SK-N-SH treated with all-trans-retinoic acid at 6 μM for 48 hours (cell line): ENCODE measurements around the gene ACVR2A.

Source experiments
- ATAC-seq: fragments of 200-7000 bp; cut with Tn5 transposase; 3 replicates; pipeline ENCODE4 v1.9.1; 2020; ENCODE audit warnings: mild to moderate bottlenecking, moderate library complexity
- ARNTL ChIP-seq: fragments of 450-650 bp; formaldehyde crosslinking; IDR thresholded peaks from 2 replicates; pipeline ENCODE4 v1.5.0; 2020; ENCODE audit warnings: low read depth, mild to moderate bottlenecking, moderate library complexity, borderline replicate concordance
- CREB5 ChIP-seq: fragments of 250-450 bp; sonication (Bioruptor Pico); IDR thresholded peaks from 2 replicates; pipeline ENCODE4 v1.5.1; 2020; ENCODE audit warnings: low read depth, mild to moderate bottlenecking, moderate library complexity
- CSDC2 ChIP-seq: fragments of 250-450 bp; sonication (Bioruptor Pico); IDR thresholded peaks from 2 replicates; pipeline ENCODE4 v1.5.0; 2020; ENCODE audit warnings: mild to moderate bottlenecking, moderate library complexity
- ESRRG ChIP-seq: fragments of 250-450 bp; sonication (Bioruptor Pico); IDR thresholded peaks from 2 replicates; pipeline ENCODE4 v1.6.1; 2021; ENCODE audit warnings: mild to moderate bottlenecking
- GLIS3 ChIP-seq: fragments of 250-450 bp; sonication (Bioruptor Pico); IDR thresholded peaks from 2 replicates; pipeline ENCODE4 v1.5.0; 2020; ENCODE audit warnings: mild to moderate bottlenecking, moderate library complexity
- ISL1 ChIP-seq: fragments of 250-450 bp; sonication (Bioruptor Pico); IDR thresholded peaks from 2 replicates; pipeline ENCODE4 v2.1.2; 2022; ENCODE audit warnings: mild to moderate bottlenecking, moderate library complexity
- OSR1 ChIP-seq: fragments of 250-450 bp; sonication (Bioruptor Pico); IDR thresholded peaks from 2 replicates; pipeline ENCODE4 v1.8.0; 2022; ENCODE audit warnings: moderate library complexity, mild to moderate bottlenecking, inconsistent platforms
- PATZ1 ChIP-seq: fragments of 250-450 bp; sonication (Bioruptor Pico); IDR thresholded peaks from 2 replicates; pipeline ENCODE4 v1.8.0; 2020; ENCODE audit warnings: mild to moderate bottlenecking, moderate library complexity, borderline replicate concordance
- POU6F1 ChIP-seq: fragments of 250-450 bp; sonication (Bioruptor Pico); IDR thresholded peaks from 2 replicates; pipeline ENCODE4 v1.8.0; 2021; ENCODE audit warnings: low read depth, mild to moderate bottlenecking, moderate library complexity, borderline replicate concordance
- PPARA ChIP-seq: fragments of 250-450 bp; sonication (Bioruptor Pico); IDR thresholded peaks from 2 replicates; pipeline ENCODE4 v1.5.0; 2020; ENCODE audit warnings: mild to moderate bottlenecking, borderline replicate concordance
- RARB ChIP-seq: fragments of 250-450 bp; sonication (Bioruptor Pico); IDR thresholded peaks from 2 replicates; pipeline ENCODE4 v1.8.0; 2021; ENCODE audit warnings: mild to moderate bottlenecking, moderate library complexity
- SNAI2 ChIP-seq: fragments of 250-450 bp; sonication (Bioruptor Pico); IDR thresholded peaks from 2 replicates; pipeline ENCODE4 v1.5.0; 2020; ENCODE audit warnings: mild to moderate bottlenecking, moderate library complexity
- TOX ChIP-seq: fragments of 250-450 bp; sonication (Bioruptor Pico); IDR thresholded peaks from 2 replicates; pipeline ENCODE4 v1.8.0; 2021; ENCODE audit warnings: mild to moderate bottlenecking, moderate library complexity, borderline replicate concordance
- TSHZ2 ChIP-seq: fragments of 250-450 bp; sonication (Bioruptor Pico); IDR thresholded peaks from 2 replicates; pipeline ENCODE4 v1.5.0; 2020; ENCODE audit warnings: mild to moderate bottlenecking, moderate library complexity
- ZC3H10 ChIP-seq: fragments of 250-450 bp; sonication (Bioruptor Pico); IDR thresholded peaks from 2 replicates; pipeline ENCODE4 v1.5.1; 2021; ENCODE audit warnings: mild to moderate bottlenecking, moderate library complexity
- ZFP3 ChIP-seq: fragments of 250-450 bp; sonication (Bioruptor Pico); IDR thresholded peaks from 2 replicates; pipeline ENCODE4 v1.5.0; 2020; ENCODE audit warnings: mild to moderate bottlenecking, moderate library complexity
- ZFP30 ChIP-seq: fragments of 450-650 bp; formaldehyde crosslinking; IDR thresholded peaks from 2 replicates; pipeline ENCODE4 v1.5.0; 2022; ENCODE audit warnings: mild to moderate bottlenecking, moderate library complexity
- ZNF565 ChIP-seq: fragments of 450-650 bp; formaldehyde crosslinking; conservative IDR thresholded peaks from 2 replicates; pipeline ENCODE4 v1.5.0; 2020; ENCODE audit warnings: low read depth, mild to moderate bottlenecking, moderate library complexity
- ZNF70 ChIP-seq: fragments of 450-650 bp; formaldehyde crosslinking; IDR thresholded peaks from 2 replicates; pipeline ENCODE4 v1.5.0; 2020; ENCODE audit warnings: mild to moderate bottlenecking, moderate library complexity
- ZNF8 ChIP-seq: fragments of 450-650 bp; formaldehyde crosslinking; IDR thresholded peaks from 2 replicates; pipeline ENCODE4 v1.5.0; 2020; ENCODE audit warnings: mild to moderate bottlenecking, moderate library complexity

Gene ACVR2A

GRCh38 chr2:147806846-147807245 lies 38.0 kb upstream of the ACVR2A start:
- TF ChIP-seq ZFP30 (no peak), SNAI2 (no peak), ZNF70 (CRISPR knock-in tag) (no peak), TOX (CRISPR knock-in tag) (no peak), CREB5 (CRISPR knock-in tag) (no peak), OSR1 (CRISPR knock-in tag) (no peak), ESRRG (CRISPR knock-in tag) (no peak)
- ATAC-seq: no peak

- no peak for ATAC-seq
- TF ChIP-seq CREB5 (CRISPR knock-in tag) (no peak), ZFP30 (no peak), GLIS3 (CRISPR knock-in tag) (no peak), OSR1 (CRISPR knock-in tag) (no peak), ESRRG (CRISPR knock-in tag) (no peak), PPARA (CRISPR knock-in tag) (no peak), ARNTL (CRISPR knock-in tag) (no peak), ZFP3 (no peak), ZNF70 (CRISPR knock-in tag) (no peak), ZC3H10 (CRISPR knock-in tag) (no peak), ISL1 (CRISPR knock-in tag) (no peak), TSHZ2 (CRISPR knock-in tag) (no peak), CSDC2 (CRISPR knock-in tag) (no peak), TOX (CRISPR knock-in tag) (no peak), POU6F1 (no peak), PATZ1 (CRISPR knock-in tag) (no peak), ZNF8 (CRISPR knock-in tag) (no peak), ZNF565 (CRISPR knock-in tag) (no peak), SNAI2 (no peak), RARB (no peak)
Observed at GRCh38 chr2:147808520-147808919, 36.3 kb upstream of the ACVR2A start.

- no peak for TF ChIP-seq ZC3H10 (CRISPR knock-in tag)
Observed at GRCh38 chr2:147810883-147811765, 33.7 kb upstream of the ACVR2A start.

More at GRCh38 chr2:147810883-147811765, 33.7 kb upstream of the ACVR2A start:
- no peak for ATAC-seq
